H1 (cell line): ENCODE data around the gene TEX44. TPM values are rescaled to one million over a fixed set of nuclear protein-coding genes. Genes with fewer than 3 reads are reported as not detected.

Source experiments
- BRCA1 ChIP-seq: IDR thresholded peaks from 2 replicates; pipeline ENCODE4 v1.6.1; 2012; ENCODE audit warnings: low read depth, low read length, improper control_type of control experiment
- CEBPB ChIP-seq: IDR thresholded peaks from 2 replicates; pipeline ENCODE4 v1.6.1; 2012; ENCODE audit warnings: low read depth, low read length
- SP2 ChIP-seq: IDR thresholded peaks from 2 replicates; pipeline ENCODE4 v1.6.1; 2012; ENCODE audit warnings: mild to moderate bottlenecking, low read length, inconsistent platforms
- TCF12 ChIP-seq: IDR thresholded peaks from 2 replicates; pipeline ENCODE4 v1.6.1; 2011; ENCODE audit warnings: low read depth, mild to moderate bottlenecking, low read length
- polyA plus RNA-seq, 7 experiments: library from polyadenylated mRNA; depleted of rRNA in 3 of 7; stranded (reverse) in 5 of 7; unstranded in 2 of 7; fragments of >200 nt in 5 of 7; fragments of 200-250 nt in 2 of 7; gene quantifications; 1 replicate in 5 of 7; 2 replicates in 1 of 7; 4 replicates in 1 of 7; pipeline versions ENCODE4 v1.2.1 to v1.2.3, GENCODE V29; 2011 to 2013; ENCODE audit warnings: missing spikeins in 2 of 7, mixed read lengths in 2 of 7
- total RNA-seq: library from RNA; stranded (reverse); fragmentation: NEBNext Ultra II Directional; extraction: Animal tissue kit (Norgen Biotek cat#: 25700); gene quantifications from 2 replicates; pipeline ENCODE4 v1.2.1, GENCODE V29; 2021
- TF ChIP-seq, protein P1 (sequence below), 3 experiments: IDR thresholded peaks; 1 replicate in 2 of 3; 2 replicates in 1 of 3; pipeline versions ENCODE4 v1.5.1 to v1.6.1; 2011; ENCODE audit warnings: low read length in 3 of 3, mild to moderate bottlenecking in 3 of 3, inconsistent platforms in 2 of 3, low read depth in 1 of 3, moderate library complexity in 1 of 3; ENCODE audit not compliant: insufficient read depth in 1 of 3; ENCODE audit errors: control extremely low read depth in 1 of 3

Gene TEX44
- total and polyA plus RNA-seq, 2 of the 8 experiments (the other 6 are each of a cell fraction or from before 2014, with no cell fraction given): not detected

DNA sequence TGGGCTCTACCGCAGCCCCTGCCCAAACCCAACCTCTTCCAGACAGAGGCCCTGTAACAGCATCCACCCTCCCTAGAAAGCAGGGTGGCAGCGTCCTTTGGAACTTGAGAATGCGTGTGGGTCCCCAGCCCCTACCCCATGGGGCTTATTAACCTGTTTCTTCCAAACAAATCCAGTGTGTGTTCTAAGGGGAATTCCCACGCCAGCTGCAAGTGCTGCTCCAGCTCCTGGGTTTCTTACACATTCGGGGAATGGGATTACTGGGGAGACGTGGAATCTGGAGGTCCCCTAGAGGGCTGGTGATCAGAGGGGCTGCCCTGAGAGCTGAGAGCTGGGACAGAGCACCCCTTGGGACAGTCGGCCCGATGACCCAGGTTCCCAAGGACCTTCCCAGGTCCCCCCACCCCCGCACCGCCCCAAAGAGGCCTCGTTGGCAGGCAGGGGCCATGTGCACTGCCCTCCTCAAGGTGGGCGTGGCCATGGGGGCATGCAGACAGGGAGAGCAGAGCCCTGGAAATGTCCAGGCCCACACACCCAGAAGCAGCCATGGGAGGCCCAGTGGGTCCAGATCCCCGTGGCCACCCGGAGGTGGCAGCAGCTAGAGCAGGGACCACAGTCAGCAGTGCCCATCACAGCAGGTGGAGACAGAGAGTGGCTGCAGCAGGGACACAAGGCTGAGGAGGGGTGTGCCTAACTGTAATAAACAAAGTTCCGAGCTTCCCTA, 18.8 kb upstream of the TEX44 start (continued):
- TF ChIP-seq SP2 (no peak), BRCA1 (no peak), CEBPB (no peak), TCF12 (0 out of 2 replicates have a peak, but pooled peaks have one; percentile 24)
- TF ChIP-seq, protein P1, sequence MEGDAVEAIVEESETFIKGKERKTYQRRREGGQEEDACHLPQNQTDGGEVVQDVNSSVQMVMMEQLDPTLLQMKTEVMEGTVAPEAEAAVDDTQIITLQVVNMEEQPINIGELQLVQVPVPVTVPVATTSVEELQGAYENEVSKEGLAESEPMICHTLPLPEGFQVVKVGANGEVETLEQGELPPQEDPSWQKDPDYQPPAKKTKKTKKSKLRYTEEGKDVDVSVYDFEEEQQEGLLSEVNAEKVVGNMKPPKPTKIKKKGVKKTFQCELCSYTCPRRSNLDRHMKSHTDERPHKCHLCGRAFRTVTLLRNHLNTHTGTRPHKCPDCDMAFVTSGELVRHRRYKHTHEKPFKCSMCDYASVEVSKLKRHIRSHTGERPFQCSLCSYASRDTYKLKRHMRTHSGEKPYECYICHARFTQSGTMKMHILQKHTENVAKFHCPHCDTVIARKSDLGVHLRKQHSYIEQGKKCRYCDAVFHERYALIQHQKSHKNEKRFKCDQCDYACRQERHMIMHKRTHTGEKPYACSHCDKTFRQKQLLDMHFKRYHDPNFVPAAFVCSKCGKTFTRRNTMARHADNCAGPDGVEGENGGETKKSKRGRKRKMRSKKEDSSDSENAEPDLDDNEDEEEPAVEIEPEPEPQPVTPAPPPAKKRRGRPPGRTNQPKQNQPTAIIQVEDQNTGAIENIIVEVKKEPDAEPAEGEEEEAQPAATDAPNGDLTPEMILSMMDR (IDR thresholded peaks at IDR 0.05; ENCODE audit: control extremely low read depth in 1 of 3, insufficient read depth in 1 of 3, low read depth in 1 of 3, low read length in 3 of 3): no peak
- TF ChIP-seq, all 59 proteins: peak for 5
